Activated naive CD4-positive, alpha-beta T cell (primary cell): Measurements from ENCODE around the gene TLR4.

Experiments used
- DNase-seq, 4 experiments: peaks; one replicate each; lab custom pipeline; 2025; lab: John Stamatoyannopoulos, UW

Gene TLR4

GRCh38 chr9:117744856-117745389 lies 40.7 kb downstream of the TLR4 start:
- DNase-seq = no peak

- DNase-seq = no peak
Measured at GRCh38 chr9:117745598-117745997, 41.4 kb downstream of the TLR4 start.

GRCh38 chr9:117746263-117746662 lies 42.1 kb downstream of the TLR4 start:
- DNase-seq = no peak

GRCh38 chr9:117747386-117747970 lies 43.3 kb downstream of the TLR4 start:
- no peak for DNase-seq

DNA sequence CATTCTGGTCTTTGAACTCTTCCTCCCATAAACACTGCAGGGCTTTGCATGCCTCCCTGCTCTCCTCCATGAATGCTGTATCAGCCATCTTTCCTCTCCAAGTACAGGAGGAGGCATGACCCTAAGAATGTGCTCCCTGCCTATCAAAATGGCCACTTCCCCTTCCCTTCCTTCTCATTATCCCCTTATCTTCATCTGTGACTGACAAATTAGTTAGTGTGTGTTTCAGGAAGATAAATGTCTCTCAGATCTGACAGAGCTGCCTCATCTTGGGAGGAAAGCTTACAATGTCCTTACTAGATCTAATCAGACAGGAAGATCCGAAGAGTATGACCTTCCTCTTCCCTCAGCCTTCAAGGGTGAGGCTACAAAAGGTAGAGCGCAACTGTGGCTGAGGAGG lies 46.2 kb downstream of the TLR4 start:
- no peak for DNase-seq

GRCh38 chr9:117752894-117753293 lies 48.7 kb downstream of the TLR4 start:
- no peak for DNase-seq

DNA sequence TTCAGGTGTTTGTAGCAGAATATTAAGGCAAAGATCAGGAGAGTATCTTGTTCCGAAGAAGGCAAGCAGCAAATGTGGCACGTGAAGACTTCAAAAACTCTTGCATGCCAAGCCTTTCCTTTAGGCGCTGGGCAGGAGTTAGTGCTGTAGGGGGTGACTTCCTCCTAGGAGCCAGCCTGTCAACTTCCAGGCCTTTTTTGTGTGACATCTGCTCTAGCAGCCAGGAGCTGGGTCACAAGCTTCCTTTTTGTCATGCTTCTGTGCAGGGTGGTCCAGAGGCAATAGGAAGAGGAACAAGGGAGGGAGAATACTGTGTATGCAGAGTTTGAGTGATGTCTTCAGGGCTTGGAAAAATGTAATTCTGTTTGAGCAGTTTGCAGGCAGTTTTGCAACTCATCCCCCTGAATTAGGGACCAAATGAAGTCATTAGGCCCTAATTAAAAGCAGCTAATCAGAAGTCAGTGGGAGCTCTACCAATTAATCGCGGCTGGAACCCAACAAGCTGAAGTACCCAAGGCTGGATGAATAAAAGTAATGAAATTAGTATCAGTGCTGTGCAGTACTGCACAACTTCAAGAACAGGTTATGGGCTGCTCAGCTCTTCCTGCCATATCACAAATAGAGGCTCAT lies 53.5 kb downstream of the TLR4 start:
- no peak for DNase-seq

GRCh38 chr9:117763314-117763713 lies 59.1 kb downstream of the TLR4 start:
- no peak for DNase-seq

DNA sequence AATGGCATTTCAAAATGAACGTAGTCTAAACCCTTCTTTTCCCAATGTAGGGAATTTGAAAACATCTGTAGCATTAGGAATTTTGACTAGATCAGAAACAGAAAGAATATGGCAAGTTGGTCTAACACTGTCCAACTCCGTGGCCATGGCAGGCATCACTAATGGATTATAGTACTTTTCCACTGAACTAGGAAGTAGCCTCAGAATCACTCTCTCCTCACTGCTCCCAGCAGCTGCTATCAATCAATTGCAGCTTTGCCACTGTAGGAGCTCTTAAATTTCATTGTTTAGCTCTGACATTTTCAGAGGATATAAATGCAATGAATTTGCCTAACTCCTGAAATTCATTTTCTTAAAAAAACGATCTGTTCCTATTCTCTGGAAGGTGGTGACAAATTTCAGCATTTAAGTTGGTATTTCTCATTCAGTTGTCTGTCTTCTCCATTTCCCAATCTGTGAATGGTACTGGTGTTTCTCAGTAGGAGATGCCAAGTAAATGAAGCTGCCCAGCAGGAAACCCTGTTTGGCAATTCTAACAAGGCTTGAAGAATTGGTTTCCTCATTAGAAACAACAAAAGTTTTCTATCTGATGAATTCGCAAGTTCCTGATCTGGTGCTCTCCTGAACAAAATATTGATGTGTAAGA lies 64.7 kb downstream of the TLR4 start:
- DNase-seq = no peak

DNA sequence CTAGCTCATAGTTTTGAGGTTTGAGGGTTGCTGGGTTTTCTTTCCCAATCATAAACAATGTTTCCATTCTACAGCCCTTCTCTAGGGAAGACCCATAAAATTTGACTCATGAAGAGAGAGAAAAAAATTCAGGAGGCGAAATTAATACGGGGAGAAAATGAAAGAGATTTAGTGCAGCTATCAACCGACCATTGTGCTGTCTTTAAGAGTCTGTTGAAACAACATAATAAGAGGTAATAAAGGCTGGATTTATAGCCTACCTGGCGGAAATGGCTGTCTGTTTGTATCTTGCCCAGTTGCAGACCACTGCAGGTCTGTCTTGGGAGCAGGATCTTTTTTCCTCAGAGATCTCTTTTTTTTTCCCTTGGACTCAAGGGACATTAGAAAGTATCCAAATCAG lies 66.9 kb downstream of the TLR4 start:
- DNase-seq = no peak

GRCh38 chr9:117772960-117773359 lies 68.8 kb downstream of the TLR4 start:
- DNase-seq = no peak
